Gastrocnemius medialis (tissue), 4 donors: ENCODE results near the gene PRELID1.
"Not testable (repeated sequence)": the region's sequence is repeated elsewhere in the genome, so short reads cannot be mapped to it uniquely, and the experiment has no call there.

ENCODE experiments used
- CTCF ChIP-seq, 5 experiments: fragments of 450-650 bp in 3 of 5; fragments of 200-600 bp in 2 of 5; sonication (generic) in 2 of 5; IDR thresholded peaks in 4 of 5; conservative IDR thresholded peaks in 1 of 5; 1 replicate in 4 of 5; 2 replicates in 1 of 5; pipeline ENCODE4 v1.5.1; 2016 to 2019; ENCODE audit warnings: antibody characterized with exemption in 5 of 5, mild to moderate bottlenecking in 3 of 5, moderate library complexity in 3 of 5
- POLR2A ChIP-seq, 2 donors: fragments of 450-650 bp; IDR thresholded peaks; one replicate each; pipeline ENCODE4 v1.6.1; 2017; ENCODE audit warnings: antibody characterized with exemption in 2 of 2, mild to moderate bottlenecking in 2 of 2, moderate library complexity in 2 of 2

GRCh38 chr5:177343000-177343399, 39.4 kb downstream of the PRELID1 start:
- not testable (repeated sequence) for TF ChIP-seq CTCF (IDR thresholded peaks at IDR 0.05 in 4 of 5, conservative IDR thresholded peaks at IDR 0.05 in 1 of 5); POLR2A (IDR thresholded peaks at IDR 0.05)
